GM18508 (cell line): ENCODE results near the gene MN1.

Experiments
- ATAC-seq: cut with Tn5 transposase; IDR thresholded peaks from one replicate; pipeline ENCODE4 v1.9.1; 2021; ENCODE audit warnings: moderate number of reproducible peaks; ENCODE audit not compliant: insufficient read depth, unreplicated experiment

The MN1 gene

GRCh38 chr22:27786291-27786932, 15.1 kb downstream of the MN1 start:
- ATAC-seq, result no peak

- ATAC-seq, result no peak
These were observed 15.7 kb downstream of the MN1 start for GRCh38 chr22:27785831-27786230.

- ATAC-seq, result no peak
These were observed 17.5 kb downstream of the MN1 start for GRCh38 chr22:27784120-27784475.

- ATAC-seq, result no peak
These were observed 18.0 kb downstream of the MN1 start for GRCh38 chr22:27783436-27784119.

- ATAC-seq, result no peak
These were observed 19.5 kb downstream of the MN1 start for GRCh38 chr22:27782088-27782487.

GRCh38 chr22:27780161-27780575, 21.4 kb downstream of the MN1 start:
- no peak for ATAC-seq

- ATAC-seq, result no peak
These were observed 21.9 kb downstream of the MN1 start for GRCh38 chr22:27779643-27780042.

GRCh38 chr22:27778294-27779090, 23.1 kb downstream of the MN1 start:
- ATAC-seq, result no peak

GRCh38 chr22:27777128-27777527, 24.4 kb downstream of the MN1 start:
- ATAC-seq, result no peak

GRCh38 chr22:27776650-27776958, 25.0 kb downstream of the MN1 start:
- ATAC-seq, result no peak

GRCh38 chr22:27775758-27776649, 25.6 kb downstream of the MN1 start:
- no peak for ATAC-seq

- ATAC-seq, result no peak
These were observed 26.4 kb downstream of the MN1 start for GRCh38 chr22:27775087-27775698.

- ATAC-seq, result no peak
These were observed 27.4 kb downstream of the MN1 start for GRCh38 chr22:27774200-27774599.

- no peak for ATAC-seq
These were observed 28.5 kb downstream of the MN1 start for GRCh38 chr22:27772984-27773498.

GRCh38 chr22:27772081-27772983, 29.2 kb downstream of the MN1 start:
- ATAC-seq, result no peak

- no peak for ATAC-seq
These were observed 29.9 kb downstream of the MN1 start for GRCh38 chr22:27771637-27772036.

GRCh38 chr22:27769012-27769411, 32.5 kb downstream of the MN1 start:
- no peak for ATAC-seq

- ATAC-seq, result no peak
These were observed 33.4 kb downstream of the MN1 start for GRCh38 chr22:27768027-27768653.

GRCh38 chr22:27766679-27767078, 34.9 kb downstream of the MN1 start:
- no peak for ATAC-seq
